ENCODE measurements around the gene PLOD3.

GRCh38 chr7:101245147-101245668 is 27.8 kb upstream of the PLOD3 start:
- no peak for TF ChIP-seq CTCF (IDR thresholded peaks at IDR 0.05)
- TF ChIP-seq POLR2A (IDR thresholded peaks at IDR 0.05): no peak
